ENCODE measurements around the gene RHOJ.

RHOJ gene

DNA sequence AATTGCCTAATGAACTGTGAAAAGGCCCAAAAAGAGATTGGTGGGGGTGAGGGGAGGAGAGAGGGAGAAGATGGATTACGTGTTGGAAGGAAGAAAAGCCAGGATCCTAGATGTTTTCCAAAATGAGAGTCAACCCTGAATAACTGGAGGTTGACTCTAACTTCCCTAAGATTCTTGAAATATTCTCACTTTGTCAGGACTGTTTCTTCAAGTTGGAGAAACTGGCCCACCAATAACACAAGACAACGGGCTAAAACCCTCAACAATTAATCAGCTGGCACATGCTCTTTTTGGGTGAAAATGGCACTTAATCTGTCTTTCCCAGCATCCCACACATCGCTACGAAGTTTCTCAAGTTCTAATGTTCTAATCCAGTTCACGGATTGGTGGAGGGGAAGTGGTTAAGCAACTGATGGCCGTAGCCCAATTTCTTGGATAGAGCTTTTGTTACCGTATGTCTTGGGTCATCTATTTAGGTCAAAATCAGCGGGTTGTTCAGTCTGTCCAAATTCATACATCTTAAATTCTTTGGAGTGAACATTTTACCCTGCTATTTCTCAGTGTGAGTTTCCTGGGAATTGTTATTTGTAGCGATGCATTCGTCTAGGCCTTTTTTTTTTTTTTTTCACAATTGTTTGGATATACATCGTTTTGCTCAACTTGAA, 65.5 kb downstream of the RHOJ start:
- Histone ChIP-seq H3K36me3 (no peaks in the 10 kb centered on the region), H3K27ac (no peak overlapping the region), H3K9me3 (ENCODE audit: severe bottlenecking) (no peaks in the 10 kb centered on the region), H3K27me3 (ENCODE audit: insufficient read depth, low read depth, severe bottlenecking) (no peaks in the 10 kb centered on the region), H3K4me3 (ENCODE audit: low read depth, low read length) (no peak overlapping the region)
- TF ChIP-seq, protein P1, sequence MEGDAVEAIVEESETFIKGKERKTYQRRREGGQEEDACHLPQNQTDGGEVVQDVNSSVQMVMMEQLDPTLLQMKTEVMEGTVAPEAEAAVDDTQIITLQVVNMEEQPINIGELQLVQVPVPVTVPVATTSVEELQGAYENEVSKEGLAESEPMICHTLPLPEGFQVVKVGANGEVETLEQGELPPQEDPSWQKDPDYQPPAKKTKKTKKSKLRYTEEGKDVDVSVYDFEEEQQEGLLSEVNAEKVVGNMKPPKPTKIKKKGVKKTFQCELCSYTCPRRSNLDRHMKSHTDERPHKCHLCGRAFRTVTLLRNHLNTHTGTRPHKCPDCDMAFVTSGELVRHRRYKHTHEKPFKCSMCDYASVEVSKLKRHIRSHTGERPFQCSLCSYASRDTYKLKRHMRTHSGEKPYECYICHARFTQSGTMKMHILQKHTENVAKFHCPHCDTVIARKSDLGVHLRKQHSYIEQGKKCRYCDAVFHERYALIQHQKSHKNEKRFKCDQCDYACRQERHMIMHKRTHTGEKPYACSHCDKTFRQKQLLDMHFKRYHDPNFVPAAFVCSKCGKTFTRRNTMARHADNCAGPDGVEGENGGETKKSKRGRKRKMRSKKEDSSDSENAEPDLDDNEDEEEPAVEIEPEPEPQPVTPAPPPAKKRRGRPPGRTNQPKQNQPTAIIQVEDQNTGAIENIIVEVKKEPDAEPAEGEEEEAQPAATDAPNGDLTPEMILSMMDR (IDR thresholded peaks at IDR 0.05; ENCODE audit: low read depth, low read length) = no peak
- DNase-seq = no peak

DNA sequence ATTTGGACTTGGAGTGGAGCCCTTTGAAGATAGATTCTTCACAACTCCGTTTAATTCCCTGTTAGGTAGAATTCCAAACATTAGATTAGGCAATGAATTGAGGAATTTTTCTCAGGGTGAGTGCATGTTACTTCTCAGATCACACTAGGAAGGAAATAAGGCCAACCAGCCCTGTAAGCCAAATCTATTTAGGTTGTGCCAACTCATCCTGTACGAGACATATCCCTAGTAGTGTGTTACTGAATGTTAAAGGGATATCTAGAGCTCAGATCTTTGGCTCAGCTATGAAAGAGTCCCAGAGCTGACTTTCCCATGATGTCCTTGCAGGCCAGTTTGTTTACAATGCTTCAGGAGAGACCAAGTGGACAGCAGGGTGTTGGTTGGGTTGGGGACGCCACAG, 68.9 kb downstream of the RHOJ start:
- TF ChIP-seq, protein P1 (IDR thresholded peaks at IDR 0.05; ENCODE audit: low read depth, low read length) = no peak
- H3K4me3 ChIP-seq (ENCODE audit: low read depth, low read length) = no peak overlapping the region

DNA sequence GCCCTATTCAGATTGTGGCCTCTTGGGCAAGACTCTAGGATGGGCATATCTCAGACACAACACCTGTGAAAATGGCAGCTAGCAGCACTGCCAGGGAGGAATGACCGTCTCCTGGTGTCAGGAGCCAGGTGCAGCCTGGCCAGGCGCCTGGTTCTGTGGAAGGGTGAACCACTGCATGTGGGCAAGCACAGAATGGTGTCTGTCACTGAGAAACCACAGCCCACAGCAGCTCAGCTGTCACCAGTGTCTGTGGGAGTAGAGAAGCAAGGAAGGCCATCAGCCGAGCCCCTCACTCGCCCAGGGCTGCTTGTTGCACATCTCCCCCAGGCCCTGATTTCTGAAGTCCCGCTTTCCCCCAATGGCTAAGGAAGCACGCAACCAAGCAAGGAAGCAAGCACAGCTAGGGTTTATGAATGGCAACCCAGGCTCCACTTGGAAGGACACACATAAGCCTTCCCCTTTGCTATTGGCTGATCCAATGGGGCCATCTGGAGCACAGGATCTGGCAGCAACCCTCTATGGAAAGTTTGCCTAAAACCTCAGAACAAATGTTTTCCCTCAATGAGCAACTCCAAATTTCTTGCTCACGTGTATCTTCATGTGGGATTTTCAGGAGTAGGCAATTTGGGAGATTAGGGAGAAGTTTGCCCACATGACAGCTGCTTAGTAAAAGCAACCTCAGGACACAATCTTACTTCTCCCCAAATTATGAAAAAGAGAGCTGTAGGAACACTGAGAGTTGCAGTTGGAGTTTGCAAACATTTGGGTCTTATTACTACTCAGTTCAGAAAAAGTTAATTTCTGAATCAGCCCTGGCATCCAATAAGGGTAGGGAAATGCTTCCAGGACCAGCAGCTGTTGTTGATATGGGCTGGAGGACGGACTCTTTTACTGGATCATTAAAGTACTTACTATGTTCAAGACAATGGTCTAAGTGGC, 69.7 kb downstream of the RHOJ start:
- Histone ChIP-seq H3K4me3 (ENCODE audit: low read depth, low read length) (no peak overlapping the region), H3K27me3 (ENCODE audit: insufficient read depth, low read depth, severe bottlenecking) (no peaks in the 10 kb centered on the region), H3K36me3 (no peaks in the 10 kb centered on the region), H3K9me3 (ENCODE audit: severe bottlenecking) (no peaks in the 10 kb centered on the region), H3K27ac (no peak overlapping the region)
- DNase-seq = no peak
- TF ChIP-seq, protein P1 (IDR thresholded peaks at IDR 0.05; ENCODE audit: low read depth, low read length) = no peak

More for the DNA sequence above, 68.9 kb downstream of the RHOJ start:
- DNase-seq = no peak
- H3K9me3 ChIP-seq (ENCODE audit: severe bottlenecking) = no peaks in the 10 kb centered on the region
- H3K27me3 ChIP-seq (ENCODE audit: insufficient read depth, low read depth, severe bottlenecking) = no peaks in the 10 kb centered on the region
- H3K27ac ChIP-seq = no peak overlapping the region
- no peaks in the 10 kb centered on the region for H3K36me3 ChIP-seq

DNA sequence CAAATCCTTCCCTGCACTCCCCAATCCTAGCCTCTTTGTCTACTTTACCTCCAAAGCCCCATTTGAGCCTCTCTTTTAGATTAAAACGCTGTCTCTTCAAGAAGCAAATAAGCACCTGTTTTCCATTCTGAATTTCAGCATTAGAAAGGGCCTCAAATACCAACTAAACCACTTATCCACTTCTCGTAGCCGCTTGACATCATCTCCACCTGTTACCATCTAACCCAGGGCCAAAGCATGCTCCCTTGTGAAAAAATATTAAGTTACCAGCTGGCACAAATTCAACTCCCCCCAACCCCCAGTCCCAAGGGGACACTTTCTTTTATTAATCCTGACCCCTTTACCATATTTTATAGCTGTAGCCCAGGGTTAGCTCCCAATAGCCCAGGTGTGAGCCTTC, 71.4 kb downstream of the RHOJ start:
- Histone ChIP-seq H3K27me3 (ENCODE audit: insufficient read depth, low read depth, severe bottlenecking) (no peaks in the 10 kb centered on the region), H3K36me3 (no peaks in the 10 kb centered on the region), H3K27ac (no peak overlapping the region), H3K9me3 (ENCODE audit: severe bottlenecking) (no peaks in the 10 kb centered on the region), H3K4me3 (ENCODE audit: low read depth, low read length) (no peak overlapping the region)
- DNase-seq = no peak
- TF ChIP-seq, protein P1 (IDR thresholded peaks at IDR 0.05; ENCODE audit: low read depth, low read length) = no peak

DNA sequence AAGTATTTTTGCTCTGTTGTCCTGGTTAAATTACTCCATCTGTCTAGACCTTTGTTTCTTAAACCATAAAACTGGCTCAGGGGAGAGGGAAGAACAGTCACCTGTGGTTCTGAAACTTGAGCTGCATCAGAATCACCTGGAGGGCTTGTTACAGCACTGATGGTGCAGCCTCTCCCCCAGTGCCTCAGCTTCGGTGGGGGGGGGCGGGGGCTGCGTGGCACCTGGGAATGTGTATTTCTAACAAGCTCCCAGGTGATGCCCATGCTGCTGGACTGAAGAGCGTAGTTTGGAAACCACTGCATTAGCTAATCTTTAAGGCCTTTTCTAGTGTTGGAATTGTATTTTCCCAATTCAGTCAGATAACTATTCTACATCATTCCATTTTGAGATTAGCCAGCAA, 71.8 kb downstream of the RHOJ start:
- TF ChIP-seq, protein P1 (IDR thresholded peaks at IDR 0.05; ENCODE audit: low read depth, low read length) = no peak
- H3K36me3 ChIP-seq = no peaks in the 10 kb centered on the region
- H3K27me3 ChIP-seq (ENCODE audit: insufficient read depth, low read depth, severe bottlenecking) = no peaks in the 10 kb centered on the region
- no peak overlapping the region for H3K27ac ChIP-seq
- H3K9me3 ChIP-seq (ENCODE audit: severe bottlenecking) = no peaks in the 10 kb centered on the region
- DNase-seq = no peak
- H3K4me3 ChIP-seq (ENCODE audit: low read depth, low read length) = no peak overlapping the region

Measured in WERI-Rb-1 (cell line).